GM12892 (cell line): ENCODE measurements around the gene MAP2K5.

Source experiments
- DNase-seq: peaks from one replicate; pipeline ENCODE4 v3.0.0; 2011; ENCODE audit not compliant: insufficient read length
- FAIRE-seq: peaks from 2 replicates; lab custom pipeline; 2011; peaks lifted over from hg19 to GRCh38; lab: Jason Lieb, UNC
- POLR2A ChIP-seq: IDR thresholded peaks from 2 replicates; pipeline ENCODE4 v1.6.1; 2011; ENCODE audit warnings: low read depth, low read length, control low read depth
- POLR2AphosphoS5 ChIP-seq: IDR thresholded peaks from 2 replicates; pipeline ENCODE4 v1.6.1; 2011; ENCODE audit warnings: low read depth, low read length, control low read depth
- TAF1 ChIP-seq: IDR thresholded peaks from 2 replicates; pipeline ENCODE4 v1.6.1; 2011; ENCODE audit warnings: low read depth, mild to moderate bottlenecking, control low read depth, low read length, borderline replicate concordance

Gene MAP2K5

DNA sequence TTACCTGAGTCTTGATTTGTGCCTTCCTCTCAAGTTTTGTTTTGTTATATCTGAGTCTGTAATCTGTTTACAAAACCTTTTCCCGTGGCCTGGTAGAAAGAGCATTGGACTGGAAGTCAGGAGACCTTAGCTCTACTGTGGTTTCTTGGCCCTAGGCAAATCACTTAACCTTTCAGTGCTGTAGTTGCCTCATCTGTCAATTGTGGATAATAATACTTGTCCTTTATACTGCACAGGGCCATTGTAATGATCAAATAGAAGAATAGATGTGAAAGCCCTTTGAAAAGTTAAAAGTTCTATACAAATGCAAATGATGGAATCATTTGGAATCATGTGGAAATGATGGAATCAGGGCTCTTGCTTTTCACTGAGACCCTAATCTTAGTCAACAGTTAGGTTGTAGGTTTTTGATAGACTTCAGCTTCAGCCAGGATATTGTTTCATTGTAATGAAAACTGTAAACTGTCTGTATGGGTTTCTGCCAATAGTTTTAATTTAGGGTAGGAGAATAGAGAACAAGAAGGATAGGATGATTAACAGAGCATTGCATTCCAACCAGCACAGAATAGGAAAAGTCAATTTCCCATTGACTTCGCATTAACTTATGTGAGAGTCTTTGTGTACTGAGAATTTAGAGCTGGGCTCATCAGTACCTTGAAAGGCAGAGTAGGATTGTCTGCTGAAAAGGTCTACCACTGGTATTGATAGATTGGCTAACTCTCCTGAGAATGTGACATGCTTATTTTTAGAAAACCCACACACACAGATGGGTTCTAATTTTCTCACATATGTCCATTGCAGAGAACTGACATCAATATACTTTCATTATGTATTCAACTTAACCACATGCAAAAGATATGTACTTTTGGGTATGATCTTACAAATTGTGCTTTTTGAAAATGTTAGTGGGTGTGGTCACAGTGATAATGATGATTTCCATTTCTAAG is 21.8 kb downstream of the MAP2K5 start:
- FAIRE-seq (peak; percentile 86), DNase-seq (no peak)
- TF ChIP-seq POLR2A (no peak), POLR2AphosphoS5 (no peak), TAF1 (no peak)

DNA sequence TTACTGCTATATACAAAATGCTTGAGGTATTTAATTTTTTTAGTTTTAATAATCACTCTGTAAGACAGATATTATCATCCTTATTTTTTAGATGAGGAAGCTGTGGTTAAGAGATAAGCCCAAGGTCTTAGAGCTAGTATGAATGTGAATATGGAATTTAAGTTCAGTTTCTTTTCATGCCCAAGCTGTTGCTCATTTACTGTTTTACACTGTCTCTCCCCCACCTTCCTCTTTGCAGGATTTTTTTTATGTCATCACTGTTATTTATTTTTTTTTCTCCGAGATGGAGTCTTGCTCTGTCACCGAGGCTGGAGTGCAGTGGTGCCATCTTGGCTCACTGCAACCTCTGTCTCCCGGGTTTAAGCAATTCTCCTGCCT is 22.5 kb downstream of the MAP2K5 start:
- TF ChIP-seq POLR2AphosphoS5 (no peak), TAF1 (no peak)
- FAIRE-seq (no peak), DNase-seq (no peak)

DNA sequence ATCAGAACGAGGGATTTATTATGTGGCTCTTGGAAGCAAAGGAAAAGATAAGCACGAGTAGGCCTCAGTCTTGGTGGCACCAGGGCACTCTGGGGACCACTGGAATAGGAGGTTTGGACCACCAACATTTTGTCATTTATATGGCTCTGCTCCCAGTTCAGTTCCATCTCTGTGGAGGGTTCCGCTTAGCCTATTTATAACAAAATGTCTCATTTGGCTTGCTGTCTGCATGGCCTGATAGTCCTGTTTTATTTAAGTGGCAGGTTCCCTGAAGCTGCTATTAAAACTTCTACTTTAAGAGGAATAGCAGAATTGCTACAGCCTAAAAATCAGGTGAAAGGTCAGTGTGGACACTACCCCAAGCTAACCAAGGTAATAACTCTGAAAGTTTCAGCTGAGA is 27.2 kb downstream of the MAP2K5 start:
- FAIRE-seq (no peak), DNase-seq (no peak)
- TF ChIP-seq POLR2A, result no peak
- no peak for TF ChIP-seq POLR2AphosphoS5

DNA sequence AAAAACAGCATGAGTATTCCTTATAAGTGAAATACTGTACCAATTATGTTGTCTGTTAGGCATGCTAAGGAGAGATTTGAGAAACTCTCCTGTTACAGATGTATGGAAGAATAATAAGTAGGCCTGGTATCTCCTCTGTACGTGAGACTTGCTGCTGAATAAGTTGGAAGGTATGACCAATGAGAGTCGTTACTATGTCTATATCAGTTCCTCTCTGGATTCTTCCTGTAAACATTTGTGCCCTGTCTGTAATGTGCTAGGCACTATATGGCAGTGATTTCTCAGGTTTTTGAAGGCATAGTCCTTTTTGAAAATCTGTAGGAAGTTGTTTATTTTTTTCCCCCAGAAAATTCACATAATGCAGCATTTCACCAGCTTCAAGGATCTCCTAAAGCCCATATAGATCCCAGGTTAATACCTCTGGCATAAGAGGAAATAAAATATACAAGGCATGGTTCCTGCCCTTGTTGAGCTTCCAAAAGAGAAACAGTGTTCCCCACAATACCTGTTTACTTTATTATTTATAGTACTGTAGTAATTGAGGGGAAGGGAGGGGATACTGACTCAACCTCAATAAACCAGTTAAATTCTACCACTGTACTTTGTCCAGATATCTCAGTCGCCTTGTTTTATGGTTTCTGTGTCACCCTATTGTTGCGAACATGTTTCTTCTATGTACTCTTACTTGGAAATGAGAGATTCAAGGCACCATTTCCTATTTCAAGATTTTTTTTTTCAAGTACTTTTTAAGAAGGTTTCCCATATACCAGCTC is 28.6 kb downstream of the MAP2K5 start:
- FAIRE-seq (no peak), DNase-seq (no peak)
- TF ChIP-seq POLR2A, result no peak
- no peak for TF ChIP-seq TAF1

DNA sequence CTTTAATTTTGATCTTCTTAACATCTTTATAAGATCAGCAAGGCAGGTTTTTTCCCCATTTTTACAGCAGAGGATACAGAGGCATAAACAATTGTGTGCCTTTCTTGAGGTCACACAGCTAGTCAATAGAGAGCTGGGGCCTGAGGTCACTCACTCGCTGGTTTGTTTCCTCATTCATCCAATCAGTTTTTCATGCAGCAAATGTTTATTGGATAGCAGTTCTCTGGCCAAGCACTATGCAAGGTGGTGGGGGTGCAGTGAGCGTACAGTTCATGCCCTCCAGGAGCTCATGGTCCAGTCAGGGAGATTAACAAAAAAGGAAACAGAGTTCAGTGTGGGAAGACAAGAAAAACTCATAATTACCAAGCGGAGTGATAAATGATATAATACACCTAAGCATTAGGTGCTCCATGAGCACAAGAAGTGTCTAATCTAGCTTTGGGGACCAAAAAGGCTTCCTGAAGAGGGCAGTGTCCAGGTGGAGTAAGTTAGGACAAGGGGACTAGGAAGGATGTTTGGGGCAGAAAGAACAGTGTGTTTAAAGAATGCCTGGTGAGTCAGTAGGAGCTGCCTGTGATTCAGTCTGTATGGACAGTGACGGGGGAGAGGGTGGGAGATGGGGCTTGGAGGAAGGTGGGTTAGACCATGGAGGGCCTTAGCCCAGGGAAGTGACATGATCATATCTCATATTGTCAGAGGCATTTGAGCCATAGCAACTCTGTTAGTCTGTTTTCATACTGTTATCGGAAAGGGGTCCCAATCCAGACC is 29.3 kb downstream of the MAP2K5 start:
- TF ChIP-seq POLR2AphosphoS5 (no peak), POLR2A (no peak), TAF1 (no peak)
- no peak for DNase-seq
- FAIRE-seq, result no peak

DNA sequence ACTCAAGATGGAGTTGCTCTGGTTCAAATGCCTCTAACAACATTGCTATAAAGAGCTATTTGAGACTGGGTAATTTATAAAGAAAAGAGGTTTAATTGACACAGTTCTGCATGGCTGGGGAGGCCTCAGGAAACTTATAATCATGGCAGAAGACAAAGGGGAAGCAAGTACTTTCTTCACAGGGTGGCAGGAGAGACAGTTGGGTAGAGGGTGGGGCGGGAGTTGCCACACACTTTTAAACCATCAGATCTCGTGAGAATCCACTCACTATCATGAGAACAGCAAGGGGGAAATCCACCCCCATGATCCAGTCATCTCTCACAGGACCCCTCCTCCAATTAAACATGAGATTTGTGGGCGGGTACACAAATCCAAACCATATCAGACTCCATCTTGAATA is 30.7 kb downstream of the MAP2K5 start:
- TF ChIP-seq POLR2AphosphoS5 (no peak), TAF1 (no peak), POLR2A (no peak)
- FAIRE-seq (peak; percentile 24), DNase-seq (no peak)

DNA sequence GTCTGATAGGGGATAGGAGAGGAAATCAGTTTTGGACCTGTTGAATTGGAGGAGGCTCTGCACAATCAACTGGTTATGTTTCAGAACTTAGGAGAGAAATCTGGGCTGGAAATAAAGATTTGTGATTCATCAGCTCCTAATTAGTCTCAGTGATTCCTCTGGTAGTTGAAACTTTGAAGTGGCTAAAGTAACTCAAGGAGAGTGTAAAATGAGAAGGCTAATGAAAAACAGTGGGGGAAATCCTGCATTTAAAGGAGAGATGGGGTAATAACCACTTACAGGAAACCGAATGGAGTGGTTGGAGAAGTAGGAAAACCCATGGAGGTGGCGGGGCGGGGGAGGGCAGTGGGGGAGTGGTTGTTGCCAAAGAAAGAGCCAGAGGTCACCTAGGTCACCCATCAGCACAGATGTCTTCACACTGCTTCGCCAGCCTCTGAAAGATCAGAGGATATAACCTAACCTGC is 32.6 kb downstream of the MAP2K5 start:
- FAIRE-seq (no peak), DNase-seq (no peak)
- no peak for TF ChIP-seq TAF1

DNA sequence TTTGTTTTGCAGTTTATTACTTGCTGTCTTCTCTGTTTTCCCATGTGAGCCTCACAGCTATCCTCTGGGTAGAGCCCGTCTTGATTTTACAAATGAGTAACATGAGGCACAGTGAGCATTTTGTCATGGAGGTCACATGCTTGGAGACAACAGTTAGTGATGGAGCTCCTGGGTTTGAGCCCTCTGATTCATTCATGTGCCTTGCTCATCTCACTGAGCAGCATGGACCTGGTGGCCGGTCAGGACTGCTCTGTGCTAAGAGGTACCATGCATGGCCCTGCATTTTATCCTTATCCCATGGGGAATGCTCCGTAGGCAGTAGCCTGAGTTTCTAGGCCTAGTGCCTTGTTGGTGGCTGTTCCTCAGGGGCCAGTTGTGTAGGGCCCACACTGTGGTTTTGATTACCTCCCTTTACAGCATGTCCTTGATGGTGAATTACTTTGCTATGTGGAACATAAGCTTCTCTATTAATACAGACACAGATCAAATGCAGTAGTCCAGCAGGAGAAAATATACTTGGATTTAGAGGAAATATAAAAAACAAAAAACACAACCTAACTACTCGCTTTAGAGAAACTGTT is 35.6 kb downstream of the MAP2K5 start:
- FAIRE-seq (no peak), DNase-seq (no peak)
- TF ChIP-seq POLR2AphosphoS5 (no peak), TAF1 (no peak), POLR2A (no peak)

DNA sequence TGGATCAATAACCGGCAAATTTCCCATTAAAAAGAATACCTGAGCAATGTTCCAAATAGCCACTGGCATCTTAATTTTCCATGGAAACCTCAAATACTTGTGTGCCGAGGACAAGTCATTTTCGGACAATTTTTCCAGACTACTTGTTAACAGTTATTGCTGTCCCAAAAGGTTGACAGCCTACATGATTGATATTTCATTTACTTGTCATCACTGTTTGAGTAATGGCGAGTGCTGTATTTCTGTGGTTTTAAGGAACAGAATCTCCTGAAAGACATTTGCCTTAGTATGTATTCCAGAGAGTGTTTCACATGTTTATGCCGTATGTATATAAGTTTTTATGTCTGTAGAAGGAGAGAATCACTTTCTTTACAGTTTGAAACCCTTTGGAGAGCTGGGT is 36.7 kb downstream of the MAP2K5 start:
- no peak for DNase-seq
- TF ChIP-seq TAF1 (no peak), POLR2A (no peak), POLR2AphosphoS5 (no peak)
- no peak for FAIRE-seq

DNA sequence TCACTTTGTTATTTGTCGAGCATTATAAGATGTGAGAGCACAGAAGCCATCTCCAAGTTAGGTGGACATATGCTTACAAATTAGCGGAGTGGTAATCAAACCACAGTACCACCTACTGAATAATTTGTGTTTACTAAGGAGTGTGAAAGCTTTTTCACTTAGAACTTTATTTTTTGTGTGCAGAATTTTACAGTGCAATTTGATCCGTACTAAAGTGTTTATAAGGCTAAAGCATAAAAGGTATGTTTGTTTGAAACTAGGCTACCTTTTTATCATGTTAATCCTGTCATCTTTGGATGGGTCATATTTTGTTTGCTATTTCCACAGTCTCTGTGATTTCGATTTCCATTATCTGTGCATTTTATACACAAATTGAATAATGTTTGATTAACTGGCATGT is 37.5 kb downstream of the MAP2K5 start:
- no peak for DNase-seq
- FAIRE-seq, result no peak
- TF ChIP-seq POLR2AphosphoS5, result no peak
- no peak for TF ChIP-seq TAF1
- no peak for TF ChIP-seq POLR2A

DNA sequence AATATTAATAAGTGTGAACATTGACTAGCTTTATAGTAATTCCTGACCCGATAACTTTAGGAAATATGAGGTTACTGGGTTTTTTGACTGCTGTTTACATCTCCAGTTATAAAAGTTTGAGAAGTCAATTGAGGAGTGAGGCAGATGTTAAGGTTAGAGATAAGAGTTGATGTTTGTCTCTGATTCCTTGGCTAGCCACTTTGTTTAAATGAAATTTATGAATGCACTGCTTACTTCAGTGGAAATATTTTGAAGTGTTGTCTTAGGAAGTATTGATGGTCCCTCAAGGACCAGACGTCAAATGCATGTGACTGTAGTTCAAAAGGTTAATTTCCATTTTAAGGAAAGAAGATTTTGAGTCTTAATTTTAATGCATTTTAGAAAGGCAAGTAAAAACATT is 41.7 kb downstream of the MAP2K5 start:
- FAIRE-seq, result no peak
- TF ChIP-seq TAF1 (no peak), POLR2A (no peak), POLR2AphosphoS5 (no peak)

More for the DNA sequence above, 41.7 kb downstream of the MAP2K5 start:
- no peak for DNase-seq
